Mesendoderm (in vitro differentiated cells): Measurements from ENCODE around the gene ARFGEF3.

ENCODE experiments used
- DNase-seq: peaks from one replicate; pipeline ENCODE4 v3.0.0; 2013
- H2AK5ac ChIP-seq: 2 replicates; pipeline ENCODE4 v1.6.1; 2013; ENCODE audit warnings: low read length, inconsistent platforms
- H2BK120ac ChIP-seq: 2 replicates; pipeline ENCODE4 v1.6.1; 2013; ENCODE audit warnings: low read depth, mild to moderate bottlenecking, low read length, moderate library complexity, mixed read lengths
- H2BK15ac ChIP-seq: replicated peaks from 2 replicates; pipeline ENCODE4 v1.6.1; 2013; ENCODE audit warnings: low read depth, mild to moderate bottlenecking, moderate library complexity
- H2BK5ac ChIP-seq: 2 replicates; pipeline ENCODE4 v1.6.1; 2013; ENCODE audit warnings: low read length, inconsistent platforms
- H3K18ac ChIP-seq: 2 replicates; pipeline ENCODE4 v1.6.1; 2013; ENCODE audit warnings: mild to moderate bottlenecking, low read length, mixed read lengths
- H3K23ac ChIP-seq: one replicate; pipeline ENCODE4 v1.6.1; 2013; ENCODE audit warnings: low read length
- H3K27ac ChIP-seq: 2 replicates; pipeline ENCODE4 v1.5.1; 2013; ENCODE audit warnings: low read depth, mild to moderate bottlenecking, inconsistent platforms, low read length, moderate library complexity
- H3K27me3 ChIP-seq: 2 replicates; pipeline ENCODE4 v1.6.1; 2013; ENCODE audit warnings: low read length, control low read depth, mild to moderate bottlenecking, inconsistent platforms; ENCODE audit not compliant: insufficient read depth, poor library complexity
- H3K36me3 ChIP-seq: 2 replicates; pipeline ENCODE4 v1.6.1; 2013; ENCODE audit warnings: low read length, inconsistent platforms; ENCODE audit not compliant: control insufficient read depth, insufficient read depth
- H3K4ac ChIP-seq: one replicate; pipeline ENCODE4 v1.6.1; 2013; ENCODE audit warnings: low read depth, mild to moderate bottlenecking, low read length, moderate library complexity
- H3K4me1 ChIP-seq: 2 replicates; pipeline ENCODE4 v1.6.1; 2013; ENCODE audit warnings: low read depth, low read length, inconsistent platforms; ENCODE audit not compliant: control insufficient read depth
- H3K4me2 ChIP-seq: 2 replicates; pipeline ENCODE4 v1.6.1; 2013; ENCODE audit warnings: low read length
- H3K4me3 ChIP-seq: 2 replicates; pipeline ENCODE4 v1.5.1; 2013; ENCODE audit warnings: mild to moderate bottlenecking, low read length
- H3K56ac ChIP-seq: one replicate; pipeline ENCODE4 v1.6.1; 2013; ENCODE audit warnings: low read length
- H3K79me1 ChIP-seq: 2 replicates; pipeline ENCODE4 v1.6.1; 2013; ENCODE audit warnings: low read length, inconsistent platforms
- H3K79me2 ChIP-seq: 2 replicates; pipeline ENCODE4 v1.6.1; 2013; ENCODE audit warnings: mild to moderate bottlenecking, low read length; ENCODE audit not compliant: control insufficient read depth, insufficient read depth
- H3K9ac ChIP-seq: 2 replicates; pipeline ENCODE4 v1.6.1; 2013; ENCODE audit warnings: low read length, inconsistent platforms
- H4K5ac ChIP-seq: one replicate; pipeline ENCODE4 v1.6.1; 2013; ENCODE audit warnings: low read length
- H4K8ac ChIP-seq: one replicate; pipeline ENCODE4 v1.6.1; 2013; ENCODE audit warnings: low read depth, mild to moderate bottlenecking, control low read depth, low read length, moderate library complexity
- WGBS: extraction: QIAGEN DNeasy Blood & Tissue Kit; methylation state at CpG from one replicate; pipeline ENCODE4 v1.1.7; 2013; ENCODE audit warnings: low lambda C conversion rate, missing lambda C conversion rate; ENCODE audit not compliant: insufficient coverage; ENCODE audit errors: extremely low coverage; 5-methylcytosine and 5-hydroxymethylcytosine counted together

Gene ARFGEF3

GRCh38 chr6:138229663-138230179 is 68.0 kb downstream of the ARFGEF3 start:
- Histone ChIP-seq H3K18ac (no peak overlapping the region), H3K56ac (no peak overlapping the region), H2AK5ac (no peak overlapping the region), H4K5ac (no peak overlapping the region), H2BK15ac (no peak overlapping the region), H3K4me3 (no peak overlapping the region), H3K4me2 (no peak overlapping the region), H3K27ac (no peak overlapping the region), H3K9ac (no peak overlapping the region), H3K4me1 (no peaks in the 10 kb centered on the region), H4K8ac (no peak overlapping the region), H2BK5ac (no peak overlapping the region), H3K4ac (no peak overlapping the region), H3K79me2 (no peaks in the 10 kb centered on the region), H3K23ac (no peak overlapping the region), H3K36me3 (no peaks in the 10 kb centered on the region), H3K79me1 (no peaks in the 10 kb centered on the region), H3K27me3 (no peaks in the 10 kb centered on the region), H2BK120ac (no peak overlapping the region)
- WGBS: no CpG with 5 or more reads among the region's 11 CpGs
- DNase-seq: no peak

- Histone ChIP-seq H3K27ac (no peak overlapping the region), H2BK5ac (no peak overlapping the region), H4K5ac (no peak overlapping the region)
These were observed 68.5 kb downstream of the ARFGEF3 start for GRCh38 chr6:138230221-138230620.

GRCh38 chr6:138230759-138231380 is 69.1 kb downstream of the ARFGEF3 start:
- Histone ChIP-seq H3K79me2 (no peaks in the 10 kb centered on the region), H3K4me3 (no peak overlapping the region), H3K36me3 (no peaks in the 10 kb centered on the region), H3K27ac (no peak overlapping the region), H3K27me3 (no peaks in the 10 kb centered on the region), H3K56ac (no peak overlapping the region), H3K4me1 (no peaks in the 10 kb centered on the region), H4K5ac (no peak overlapping the region), H3K9ac (no peak overlapping the region), H2BK120ac (no peak overlapping the region), H2AK5ac (no peak overlapping the region), H3K4ac (no peak overlapping the region), H3K79me1 (no peaks in the 10 kb centered on the region), H2BK5ac (no peak overlapping the region), H3K4me2 (no peak overlapping the region), H2BK15ac (no peak overlapping the region), H3K23ac (no peak overlapping the region), H4K8ac (no peak overlapping the region), H3K18ac (no peak overlapping the region)
- no CpG with 5 or more reads among the region's 3 CpGs for WGBS
- no peak for DNase-seq

More at GRCh38 chr6:138230221-138230620, 68.5 kb downstream of the ARFGEF3 start:
- Histone ChIP-seq H3K4ac (no peak overlapping the region), H2BK120ac (no peak overlapping the region), H2AK5ac (no peak overlapping the region), H3K79me1 (no peaks in the 10 kb centered on the region), H3K9ac (no peak overlapping the region), H4K8ac (no peak overlapping the region), H3K36me3 (no peaks in the 10 kb centered on the region), H3K4me1 (no peaks in the 10 kb centered on the region), H3K4me2 (no peak overlapping the region), H3K23ac (no peak overlapping the region), H3K56ac (no peak overlapping the region), H3K4me3 (no peak overlapping the region), H2BK15ac (no peak overlapping the region), H3K18ac (no peak overlapping the region), H3K27me3 (no peaks in the 10 kb centered on the region), H3K79me2 (no peaks in the 10 kb centered on the region)
- no peak for DNase-seq

DNA sequence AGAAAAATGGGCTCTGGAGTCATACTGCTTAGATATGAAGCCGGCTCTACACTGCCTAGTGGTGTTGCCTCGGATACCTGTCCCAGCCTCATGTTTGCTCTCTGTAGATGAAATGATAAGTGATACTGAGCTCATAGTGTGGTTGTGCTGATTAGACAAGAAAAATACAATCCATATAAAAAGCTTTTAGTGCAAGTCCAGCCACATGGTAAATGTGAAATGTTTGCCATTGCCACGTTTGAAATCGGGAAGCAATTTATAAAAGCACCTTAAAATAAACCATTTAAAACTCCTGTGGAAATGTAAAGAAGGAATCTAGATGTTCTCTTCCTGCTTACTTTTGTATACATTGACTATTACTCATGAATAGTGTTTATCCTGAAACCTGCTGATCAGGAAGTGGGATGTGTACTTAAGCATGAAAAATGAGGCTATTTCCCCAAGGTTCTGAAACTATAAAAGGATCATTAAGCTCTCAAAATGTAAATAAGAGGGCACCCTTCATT is 69.7 kb downstream of the ARFGEF3 start:
- H2AK5ac ChIP-seq: no peak overlapping the region
- WGBS: no CpG with 5 or more reads among the region's 4 CpGs
- no peak overlapping the region for H2BK15ac ChIP-seq
- no peak overlapping the region for H2BK120ac ChIP-seq
- no peak overlapping the region for H3K23ac ChIP-seq
- H3K4ac ChIP-seq: no peak overlapping the region
- no peaks in the 10 kb centered on the region for H3K79me1 ChIP-seq
- no peaks in the 10 kb centered on the region for H3K27me3 ChIP-seq
- H3K4me2 ChIP-seq: no peak overlapping the region
- no peak overlapping the region for H3K18ac ChIP-seq
- no peak overlapping the region for H3K56ac ChIP-seq
- H3K27ac ChIP-seq: no peak overlapping the region
- H3K4me3 ChIP-seq: no peak overlapping the region
- no peak overlapping the region for H2BK5ac ChIP-seq
- no peaks in the 10 kb centered on the region for H3K36me3 ChIP-seq
- H4K8ac ChIP-seq: no peak overlapping the region
- no peak for DNase-seq
- no peaks in the 10 kb centered on the region for H3K79me2 ChIP-seq
- H4K5ac ChIP-seq: no peak overlapping the region
- H3K4me1 ChIP-seq: no peaks in the 10 kb centered on the region
- H3K9ac ChIP-seq: no peak overlapping the region

DNA sequence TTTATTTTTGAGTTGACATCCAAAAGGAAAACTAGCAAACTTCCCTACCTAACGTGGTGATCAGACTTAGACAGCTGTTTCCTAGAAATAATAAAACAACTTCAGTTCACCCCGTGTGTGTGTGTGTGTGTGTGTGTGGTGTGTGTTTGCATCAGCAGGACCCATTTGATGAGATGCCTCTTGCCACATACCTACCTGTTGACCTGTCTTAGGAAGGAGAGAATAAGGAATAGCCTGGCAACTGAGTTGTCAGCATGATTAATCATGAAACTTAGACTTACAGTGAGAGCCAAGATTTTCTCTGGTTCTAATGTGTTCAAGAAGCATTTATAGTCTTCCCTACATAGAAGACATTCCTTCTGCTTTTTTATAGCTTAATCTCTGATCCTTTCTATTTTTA is 72.6 kb downstream of the ARFGEF3 start:
- H3K18ac ChIP-seq: no peak overlapping the region
- H3K4me1 ChIP-seq: no peaks in the 10 kb centered on the region
- no peak overlapping the region for H3K4me3 ChIP-seq
- WGBS: no CpG with 5 or more reads among the region's 2 CpGs
- no peak overlapping the region for H2BK5ac ChIP-seq
- H3K27ac ChIP-seq: no peak overlapping the region
- H2BK15ac ChIP-seq: no peak overlapping the region
- H2BK120ac ChIP-seq: no peak overlapping the region
- H4K5ac ChIP-seq: no peak overlapping the region
- H3K9ac ChIP-seq: no peak overlapping the region
- H3K4ac ChIP-seq: no peak overlapping the region
- no peak overlapping the region for H3K4me2 ChIP-seq
- H3K79me2 ChIP-seq: no peaks in the 10 kb centered on the region
- H3K23ac ChIP-seq: no peak overlapping the region
- no peak overlapping the region for H2AK5ac ChIP-seq
- H3K36me3 ChIP-seq: no peaks in the 10 kb centered on the region
- no peaks in the 10 kb centered on the region for H3K27me3 ChIP-seq
- no peak overlapping the region for H4K8ac ChIP-seq
- no peak for DNase-seq
- no peak overlapping the region for H3K56ac ChIP-seq
- H3K79me1 ChIP-seq: no peaks in the 10 kb centered on the region

DNA sequence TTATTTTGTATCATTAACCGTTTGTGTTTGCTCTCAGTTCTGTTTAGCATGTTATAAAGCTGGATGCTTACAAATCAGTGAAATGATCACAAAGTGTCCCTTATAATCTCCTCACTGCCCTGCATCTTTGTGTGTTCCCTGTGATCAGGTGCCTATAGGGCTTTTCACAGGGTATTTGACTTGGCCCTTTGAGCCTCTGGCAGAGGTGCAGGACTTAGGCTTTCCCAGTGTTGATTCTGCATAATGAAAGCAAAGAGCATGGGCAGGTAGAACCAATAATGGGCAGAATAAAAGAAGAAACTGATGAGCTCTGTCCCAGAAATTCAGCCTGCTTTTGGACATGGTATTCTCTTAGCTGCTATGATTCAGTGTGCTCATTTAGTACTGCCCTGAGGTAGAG is 73.5 kb downstream of the ARFGEF3 start:
- no peak overlapping the region for H3K4me2 ChIP-seq
- H3K27ac ChIP-seq: no peak overlapping the region
- no peak overlapping the region for H3K4me3 ChIP-seq
- no peak overlapping the region for H4K8ac ChIP-seq
- H3K23ac ChIP-seq: no peak overlapping the region
- no peak overlapping the region for H2AK5ac ChIP-seq
- no peak for DNase-seq
- no peaks in the 10 kb centered on the region for H3K36me3 ChIP-seq
- no peak overlapping the region for H4K5ac ChIP-seq
- no CpG with 5 or more reads among the region's 1 CpG for WGBS
- H3K27me3 ChIP-seq: no peaks in the 10 kb centered on the region
- H3K79me2 ChIP-seq: no peaks in the 10 kb centered on the region
- no peak overlapping the region for H3K56ac ChIP-seq
- H2BK15ac ChIP-seq: no peak overlapping the region
- H2BK5ac ChIP-seq: no peak overlapping the region
- no peak overlapping the region for H3K9ac ChIP-seq
- H3K4me1 ChIP-seq: no peaks in the 10 kb centered on the region
- H3K4ac ChIP-seq: no peak overlapping the region
- no peak overlapping the region for H3K18ac ChIP-seq
- H2BK120ac ChIP-seq: no peak overlapping the region
- H3K79me1 ChIP-seq: no peaks in the 10 kb centered on the region
